HG03280 (cell line): ENCODE measurements around the gene ZC2HC1C.
A peak's percentile ranks its signal among the peaks of the same experiment; 100 is the strongest.
"Not testable (repeated sequence)": the region's sequence is repeated elsewhere in the genome, so short reads cannot be mapped to it uniquely, and the experiment has no call there.

Experiments
- ATAC-seq: cut with Tn5 transposase; IDR thresholded peaks from one replicate; pipeline ENCODE4 v1.9.1; 2021; ENCODE audit warnings: mild to moderate bottlenecking, moderate library complexity; ENCODE audit not compliant: unreplicated experiment

The ZC2HC1C gene

DNA sequence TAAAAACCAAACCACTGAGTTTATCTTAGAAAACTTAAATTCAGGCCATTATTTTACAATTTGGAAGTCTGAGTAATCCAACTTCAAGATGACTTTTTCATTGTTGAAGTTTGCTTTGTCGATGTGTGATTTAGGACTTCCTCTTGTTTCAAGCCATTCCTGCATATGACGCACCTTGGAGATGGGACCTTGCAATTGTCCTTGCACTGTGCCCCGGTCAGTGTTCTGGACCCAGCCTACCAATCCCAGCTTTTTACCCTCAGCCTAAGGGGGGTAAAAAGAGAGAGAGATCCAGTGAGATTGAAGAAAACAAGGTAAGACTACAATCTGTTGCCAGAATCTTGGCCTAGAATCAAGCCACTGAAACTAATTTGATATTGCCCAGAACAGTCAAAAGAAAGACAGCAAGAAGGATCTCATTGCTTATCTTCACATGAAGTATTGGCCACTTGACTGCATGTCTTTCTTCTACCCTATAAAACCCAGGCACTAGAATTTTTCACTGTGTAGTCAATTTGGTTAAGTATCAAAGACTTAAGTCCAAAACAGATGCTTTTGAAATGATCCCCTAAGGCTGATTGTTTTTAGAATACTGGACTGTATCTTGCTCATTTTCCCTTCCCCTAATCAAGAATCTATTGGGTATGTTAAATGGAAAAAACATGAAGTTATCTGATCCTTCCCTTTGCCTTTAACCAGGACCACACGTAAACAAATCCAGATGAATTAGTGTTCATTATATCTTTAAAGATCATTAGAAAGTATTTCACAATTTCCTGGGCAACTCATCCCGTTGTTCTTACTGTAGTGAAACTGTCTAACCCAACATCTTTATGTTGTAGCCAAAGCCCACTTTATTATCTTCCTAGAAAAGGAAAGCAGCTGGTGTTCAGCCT is 15.8 kb upstream of the ZC2HC1C start:
- no peak for ATAC-seq

DNA sequence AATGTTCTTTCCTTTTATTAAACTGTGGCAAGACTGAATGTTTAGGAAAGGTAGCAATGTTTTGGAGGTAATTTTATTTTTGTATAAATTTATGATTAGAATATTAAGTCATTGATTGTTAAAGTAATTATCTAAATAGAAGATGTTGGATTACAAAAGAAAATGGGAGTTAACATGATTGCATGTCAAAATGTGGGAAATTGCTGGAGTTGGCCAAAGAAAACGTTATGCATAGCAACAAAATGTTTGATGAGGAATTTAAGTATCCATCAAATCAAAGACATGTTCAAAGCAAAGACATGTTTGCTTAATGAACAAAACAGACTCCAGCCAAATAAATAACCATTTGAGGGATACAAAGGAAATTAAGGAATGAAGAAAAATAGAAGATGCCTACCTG is 15.0 kb upstream of the ZC2HC1C start:
- no peak for ATAC-seq

DNA sequence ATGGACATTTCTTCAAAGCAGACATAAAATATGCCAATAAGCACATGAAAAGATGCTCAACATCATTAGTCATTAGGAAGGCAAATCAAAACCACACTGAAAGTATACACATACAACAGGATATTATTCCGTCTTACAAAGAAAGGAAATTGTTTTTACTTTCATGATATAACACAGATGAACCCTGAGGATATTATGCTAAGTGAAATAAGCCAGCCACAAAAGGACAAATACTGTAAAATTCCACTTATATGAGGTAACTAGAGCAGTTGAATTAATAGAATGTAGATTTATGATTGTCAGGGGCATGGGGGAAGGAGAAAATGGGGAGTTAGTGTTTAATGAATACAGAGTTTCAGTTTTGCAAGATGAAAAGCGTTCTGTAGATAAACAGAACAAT is 9.8 kb upstream of the ZC2HC1C start:
- ATAC-seq = no peak

DNA sequence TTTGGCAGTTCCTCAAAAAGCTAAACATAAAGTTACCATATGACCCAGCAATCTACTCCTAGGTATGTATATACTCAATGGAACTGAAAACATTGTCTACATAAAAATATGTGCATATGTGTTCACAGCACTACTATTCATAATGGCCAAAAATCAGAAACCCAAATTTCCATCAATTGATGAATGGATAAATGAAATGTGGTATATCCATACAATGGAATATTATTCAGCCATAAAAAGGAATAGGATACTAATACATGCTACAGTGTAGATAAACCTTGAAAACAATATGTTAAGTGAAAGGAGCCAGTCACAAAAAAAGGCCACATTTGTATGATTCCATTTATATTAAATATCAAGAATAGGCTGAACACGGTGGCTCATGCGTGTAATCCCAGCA is 9.0 kb upstream of the ZC2HC1C start:
- no peak for ATAC-seq

DNA sequence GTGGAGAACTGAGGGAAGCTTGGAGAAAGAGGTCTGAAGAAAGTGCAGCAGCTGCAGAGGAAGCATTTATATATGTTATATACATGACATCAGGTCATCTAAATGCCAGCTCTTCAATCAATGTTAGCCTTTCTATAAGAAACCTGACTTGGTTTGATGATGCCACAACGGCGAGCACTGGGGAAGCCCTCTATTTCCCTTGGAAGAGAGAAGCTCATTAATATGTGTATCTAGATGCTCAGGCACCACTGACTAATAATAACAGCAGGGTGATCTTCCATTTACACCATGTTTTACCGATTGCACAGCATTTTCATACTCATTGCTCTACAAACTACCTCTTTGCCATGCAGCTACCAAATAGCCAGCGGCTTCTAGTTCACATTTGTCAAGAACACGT is 6.4 kb upstream of the ZC2HC1C start:
- no peak for ATAC-seq

DNA sequence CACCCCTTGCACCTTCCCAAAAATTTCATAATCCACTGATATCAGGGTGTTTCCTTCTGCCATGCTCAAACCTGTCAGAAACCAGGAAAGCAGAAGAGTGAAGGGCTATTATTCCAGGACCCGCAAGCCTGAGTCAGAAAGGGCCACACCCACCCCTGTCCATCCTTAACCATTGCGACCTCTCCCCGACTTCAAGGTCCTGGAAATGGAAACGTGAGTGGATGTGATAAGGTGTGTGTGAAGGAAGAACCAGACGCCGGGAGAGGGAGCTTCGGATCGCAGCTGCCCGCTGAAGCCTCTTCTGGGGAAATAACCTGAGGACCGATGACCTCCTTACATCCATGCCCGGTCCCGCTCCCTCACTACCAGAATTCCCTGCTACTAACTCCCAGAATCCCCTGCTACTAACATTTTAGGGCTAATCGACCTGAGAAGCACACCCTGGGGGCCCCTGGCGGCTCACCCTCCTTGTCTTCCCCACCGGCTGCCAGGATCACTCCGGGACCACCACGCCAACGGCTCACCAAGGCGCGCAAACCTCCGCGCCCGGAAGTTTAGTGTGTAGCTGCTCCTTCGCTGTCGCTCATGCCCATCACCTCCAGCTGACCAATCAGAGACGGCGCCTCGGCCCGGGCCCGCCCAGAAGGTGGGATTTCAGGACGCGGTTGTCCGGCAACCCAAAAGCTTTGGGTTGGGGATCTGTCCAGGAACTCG is 5.8 kb upstream of the ZC2HC1C start, which contains the start of gene ACYP1:
TSS of gene ACYP1 (minus strand) at position 534 of the 714 bp plus-strand sequence. CDS start at position 63, 471 bp downstream.
- ATAC-seq = peak; percentile 99

DNA sequence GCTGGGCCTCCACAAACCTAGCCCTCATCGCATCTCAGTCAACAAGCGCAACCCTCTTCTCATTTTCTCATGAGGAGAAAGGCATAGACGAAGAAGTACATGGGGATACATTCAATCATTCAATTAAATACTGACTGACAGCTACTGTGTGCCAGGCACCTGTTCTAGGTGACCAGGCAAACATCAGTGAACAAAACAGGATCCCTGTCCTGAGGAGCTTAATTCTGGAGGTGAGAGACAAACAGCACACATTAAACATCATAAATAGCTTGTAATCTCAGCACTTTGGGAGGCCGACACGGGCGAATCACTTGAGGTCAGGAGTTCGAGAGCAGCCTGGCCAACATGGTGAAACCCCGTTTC is 5.3 kb upstream of the ZC2HC1C start:
- no peak for ATAC-seq

DNA sequence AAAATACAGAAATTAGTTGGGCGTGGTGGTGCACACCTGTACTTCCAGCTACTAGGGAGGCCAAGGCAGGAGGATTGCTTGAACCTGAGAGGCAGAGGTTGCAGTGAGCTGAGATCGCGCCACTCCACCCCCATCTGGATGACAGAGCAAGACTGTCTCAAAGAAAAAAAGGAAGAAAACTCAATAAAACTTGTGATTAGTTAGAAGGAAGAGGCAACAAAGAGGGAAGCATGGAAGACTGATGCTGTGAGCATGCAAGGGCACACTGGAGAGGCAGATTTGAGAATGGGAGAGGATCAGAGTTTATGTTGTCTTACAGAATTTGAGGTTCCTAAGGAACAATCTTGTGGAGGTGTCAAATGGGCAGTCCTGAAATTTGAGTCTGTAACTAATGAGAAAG is 2.8 kb upstream of the ZC2HC1C start:
- no peak for ATAC-seq

DNA sequence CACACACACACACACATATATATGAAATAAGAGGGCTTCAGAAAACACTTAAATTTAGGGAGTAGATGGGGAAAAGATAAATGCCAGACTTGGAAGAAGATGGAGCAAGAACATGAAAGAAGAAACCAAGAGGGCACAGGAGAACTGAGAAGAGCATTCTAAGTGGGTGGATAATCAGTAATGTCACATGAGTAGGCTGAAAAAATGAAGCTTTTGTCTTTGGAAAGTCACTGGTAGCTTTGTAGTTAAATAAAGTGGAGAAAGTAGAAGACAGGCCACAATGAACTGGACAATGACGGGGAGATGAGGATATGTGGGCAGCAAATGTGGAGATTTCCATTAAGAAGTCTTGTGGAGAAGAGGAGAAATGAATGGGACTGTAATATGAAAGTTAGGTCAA is 2.2 kb upstream of the ZC2HC1C start:
- no peak for ATAC-seq

DNA sequence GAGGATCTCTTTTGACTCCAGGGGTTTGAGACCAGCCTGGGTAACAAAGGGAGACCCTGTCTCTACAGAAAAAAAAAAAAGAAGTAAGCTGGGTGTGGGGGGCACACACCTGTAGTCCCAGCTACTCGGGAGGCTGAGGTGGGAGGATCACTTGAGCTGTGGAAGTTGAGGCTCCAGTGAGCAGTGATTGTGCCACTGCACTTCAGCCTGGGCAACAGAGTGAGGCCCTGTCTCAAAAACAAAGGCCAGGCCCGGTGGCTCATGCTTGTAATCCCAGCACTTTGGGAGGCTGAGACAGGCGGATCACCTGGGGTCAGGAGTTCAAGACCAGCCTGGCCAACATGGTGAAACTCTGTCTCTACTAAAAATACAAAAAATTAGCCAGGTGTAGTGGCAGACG is 1.7 kb upstream of the ZC2HC1C start:
- ATAC-seq = not testable (repeated sequence)

DNA sequence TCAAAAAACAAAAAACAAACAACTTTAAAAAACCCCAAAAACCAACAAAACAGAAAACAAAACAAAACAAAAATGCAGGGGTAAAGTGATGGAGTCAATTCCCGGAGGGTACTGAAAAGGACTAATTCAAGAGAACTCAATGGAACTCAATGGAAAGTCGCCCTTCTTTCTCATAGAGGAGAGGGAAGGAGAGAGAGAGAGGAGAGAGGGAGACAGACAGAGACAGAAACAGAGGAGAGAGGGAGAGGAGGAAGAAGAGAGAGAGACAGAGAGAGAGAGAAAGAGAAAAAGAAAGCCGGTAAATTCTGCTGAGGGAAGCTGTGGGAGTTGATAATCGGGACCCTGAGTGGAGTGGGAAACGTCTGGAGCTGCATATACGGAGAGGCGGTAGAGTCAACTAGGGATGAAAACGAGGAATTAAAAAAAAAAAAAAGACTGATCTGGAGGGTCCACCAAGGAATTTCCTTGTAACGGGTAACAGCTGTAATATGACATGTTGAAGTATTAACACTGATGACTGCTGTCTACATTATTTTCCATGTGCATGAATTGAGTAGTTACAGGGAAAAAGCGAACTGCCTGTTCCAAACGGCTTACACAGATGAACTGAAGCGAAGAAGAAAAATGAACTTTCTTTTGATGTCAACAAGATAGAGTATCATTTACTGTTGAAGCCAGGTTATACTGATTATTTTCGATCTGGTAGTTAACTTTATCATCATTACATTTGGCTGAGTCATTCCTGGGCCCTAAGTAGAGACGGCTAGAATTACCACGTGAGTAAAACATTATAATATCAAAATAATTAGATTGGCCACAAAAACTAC is 934 bp upstream of the ZC2HC1C start:
- no peak for ATAC-seq

DNA sequence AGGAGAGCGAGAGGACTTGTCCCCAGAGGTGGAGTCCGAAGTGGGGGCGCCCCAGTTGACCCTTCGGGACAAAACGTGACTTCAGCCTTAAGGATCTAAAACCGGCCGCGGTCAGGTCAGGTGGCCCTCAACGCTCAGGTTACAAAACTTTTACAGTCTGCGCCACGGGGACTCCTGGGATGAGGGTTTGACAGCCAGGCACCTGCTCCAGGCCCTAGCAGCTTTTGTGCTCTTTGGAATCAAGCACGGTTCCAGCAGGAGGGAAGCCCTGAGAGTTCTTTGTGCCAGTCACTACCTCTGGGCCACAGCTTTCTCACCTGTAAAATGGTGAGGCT is 337 bp downstream of the ZC2HC1C start:
- ATAC-seq = no peak

DNA sequence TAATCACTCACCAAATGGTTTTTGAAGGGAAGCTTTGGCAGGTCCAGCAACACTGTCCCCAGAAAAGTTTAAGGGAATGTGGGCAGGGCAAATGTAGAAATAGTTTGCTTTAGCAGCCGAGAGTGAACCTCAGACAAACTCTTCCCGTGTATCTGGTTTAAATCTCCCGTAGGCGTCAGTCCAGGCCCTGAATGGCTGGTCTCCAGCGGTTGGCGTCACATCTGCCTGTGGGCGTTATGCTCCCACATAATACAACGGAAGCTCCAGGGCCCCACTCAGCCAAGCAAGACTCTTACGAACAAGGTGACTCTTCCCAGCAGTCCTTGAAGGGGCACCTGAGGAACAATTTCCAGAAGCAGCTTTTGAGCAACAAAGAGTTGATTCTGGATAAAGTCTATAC is 942 bp downstream of the ZC2HC1C start:
- no peak for ATAC-seq

DNA sequence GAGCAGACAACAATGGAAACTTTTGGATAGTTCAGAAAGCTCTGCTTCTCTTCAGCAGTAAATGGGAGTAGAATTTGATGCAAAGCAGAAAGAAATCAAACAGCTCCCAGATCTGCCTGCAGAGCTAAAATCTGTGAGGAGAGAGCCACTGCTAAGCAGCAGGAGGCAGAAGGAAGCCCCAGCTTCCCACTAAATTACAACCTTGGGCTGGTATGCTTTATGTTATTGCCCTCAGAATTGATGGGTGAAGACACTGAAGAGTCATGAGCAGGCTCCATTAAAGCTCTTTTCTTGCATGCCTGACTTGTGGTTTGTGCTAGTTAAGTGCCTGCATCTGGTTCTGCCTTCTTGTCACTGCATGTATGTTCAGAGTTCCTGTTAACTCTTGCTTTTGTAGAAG is 8.4 kb downstream of the ZC2HC1C start:
- no peak for ATAC-seq

DNA sequence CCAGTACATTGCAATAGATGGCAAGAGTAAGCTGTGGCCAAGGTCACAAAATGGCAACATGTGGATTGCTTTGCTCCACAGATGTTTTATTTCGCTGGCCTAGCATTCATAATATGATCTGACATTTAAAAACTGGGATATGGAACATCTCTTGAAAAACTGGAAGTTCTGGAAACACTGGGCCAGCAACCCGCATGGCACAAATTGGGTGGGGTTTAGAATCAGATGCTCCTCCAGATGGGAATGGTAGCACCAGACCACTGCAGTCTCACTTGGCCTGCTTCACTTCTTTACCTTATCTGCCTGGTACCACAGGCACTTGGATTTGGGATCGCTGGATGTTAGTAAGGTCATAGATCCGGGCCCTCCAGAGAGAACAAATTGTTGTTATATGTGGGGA is 10.1 kb downstream of the ZC2HC1C start:
- ATAC-seq = no peak

DNA sequence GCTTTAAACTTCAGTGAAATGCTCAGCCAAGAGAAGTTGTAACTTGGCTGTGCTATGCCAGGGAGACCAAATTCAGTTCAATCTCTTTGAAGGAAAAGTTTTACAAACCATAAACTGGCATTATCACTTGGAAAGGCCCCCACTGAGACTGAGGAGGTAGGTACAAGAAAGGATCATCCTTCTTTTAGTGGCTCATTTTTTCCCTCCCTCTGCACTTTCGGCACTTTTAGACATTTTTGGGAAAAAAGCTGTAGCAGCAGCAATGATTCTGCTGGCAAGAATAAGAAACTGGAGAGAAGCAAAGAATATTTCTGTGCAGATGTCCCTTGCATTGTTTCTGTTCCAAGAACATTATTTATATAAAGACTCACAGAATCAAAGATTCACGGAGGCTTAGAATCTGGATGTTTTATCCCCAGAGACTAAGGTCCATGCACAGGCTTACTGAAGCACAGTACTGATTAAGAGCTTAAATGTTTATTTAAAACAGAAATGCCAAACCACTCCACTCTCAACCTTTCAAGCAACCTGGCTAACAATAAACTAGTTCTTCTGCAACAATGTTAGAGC is 12.3 kb downstream of the ZC2HC1C start:
- ATAC-seq = no peak

DNA sequence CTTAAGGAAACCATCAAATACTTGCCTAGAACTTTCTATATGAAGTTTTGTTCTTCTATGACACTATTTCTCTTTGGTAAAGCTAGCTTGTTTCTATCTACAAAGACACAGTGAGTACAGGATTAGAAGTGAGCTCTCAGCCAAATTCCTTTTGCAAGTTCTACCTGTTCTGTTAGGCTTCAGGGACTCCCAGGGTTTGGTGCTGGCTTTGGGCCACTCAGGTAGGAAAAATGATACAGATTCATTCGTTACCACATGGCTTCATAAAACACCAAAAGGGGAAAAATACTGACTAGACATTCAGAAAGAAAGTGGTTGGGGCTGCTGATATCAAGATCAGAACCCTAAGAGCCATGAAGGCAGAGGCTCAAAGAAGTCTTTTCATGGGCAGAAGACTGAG is 13.8 kb downstream of the ZC2HC1C start:
- ATAC-seq = no peak

DNA sequence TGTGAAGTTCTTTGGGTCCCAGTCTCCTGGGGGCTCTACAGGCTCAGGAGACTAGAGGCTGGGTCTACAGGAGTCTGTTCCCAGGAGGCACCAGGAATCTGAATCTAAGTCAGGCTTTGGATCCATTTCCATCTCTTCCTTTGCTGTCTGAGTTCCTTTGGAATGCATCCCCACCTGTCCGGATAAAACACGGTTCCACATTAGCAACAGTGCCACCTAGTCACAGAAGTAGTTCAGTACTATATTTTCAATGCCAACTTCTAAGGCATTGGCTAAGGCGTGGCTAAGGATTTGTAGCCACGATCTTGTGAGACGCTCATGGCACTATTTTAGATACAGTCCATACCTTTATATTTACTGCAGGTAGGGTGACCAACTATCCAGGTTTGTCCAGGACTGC is 15.1 kb downstream of the ZC2HC1C start:
- ATAC-seq = no peak

DNA sequence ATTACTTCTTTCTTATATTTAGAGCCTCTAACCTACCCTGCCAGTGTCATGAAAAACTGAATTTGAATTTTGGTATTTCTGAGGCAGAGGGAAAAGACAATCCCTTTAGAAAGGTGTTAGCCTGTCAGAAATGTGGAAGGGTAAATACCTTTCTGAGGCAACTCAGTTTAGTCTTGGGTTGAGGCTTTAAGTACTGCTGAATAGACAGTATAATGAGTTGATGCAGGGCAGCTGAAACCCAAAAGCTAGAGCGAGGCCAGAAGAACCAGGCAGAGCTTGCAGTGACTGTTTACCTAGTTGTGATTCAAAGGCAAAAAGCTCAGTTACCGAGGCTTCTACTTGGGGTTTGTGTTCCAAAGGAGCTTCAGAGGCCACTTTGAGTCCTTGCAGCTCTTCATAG is 18.7 kb downstream of the ZC2HC1C start:
- ATAC-seq = no peak

DNA sequence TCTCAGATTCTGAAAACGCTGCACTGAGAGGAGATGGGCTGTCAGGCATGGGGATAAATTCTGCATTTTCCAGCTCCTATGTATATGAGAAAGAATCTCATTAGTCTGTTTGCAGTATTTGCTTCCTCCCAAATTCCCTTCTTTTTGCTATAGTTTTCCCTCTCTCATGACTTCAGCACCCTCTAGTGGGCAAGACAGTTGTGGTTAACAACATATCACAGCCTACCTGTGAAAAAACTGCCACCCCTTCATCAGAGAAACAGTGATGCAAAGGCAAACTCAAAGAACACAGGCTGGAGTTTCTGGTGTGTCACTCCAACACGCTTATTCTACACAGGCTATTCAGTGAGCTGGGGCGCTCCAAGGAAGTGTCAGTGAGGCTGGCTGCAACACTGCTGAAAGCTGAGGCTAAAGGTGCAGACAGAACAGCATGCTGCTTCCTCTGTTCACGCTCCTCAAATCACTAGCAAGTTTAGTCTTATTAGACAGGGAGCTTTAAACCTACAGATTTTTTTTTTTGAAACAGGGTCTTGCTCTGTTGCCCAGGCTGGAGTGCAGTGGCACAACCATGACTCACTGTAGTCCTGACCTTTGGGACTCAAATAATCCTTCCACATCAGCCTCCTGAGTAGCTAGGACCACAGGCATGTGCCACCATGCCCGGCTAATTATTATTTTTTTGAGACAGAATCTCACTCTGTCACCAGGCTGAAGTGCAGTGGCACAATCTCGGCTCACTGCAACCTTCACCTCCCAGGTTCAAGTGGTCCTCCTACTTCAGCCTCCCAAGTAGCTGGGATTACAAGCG is 19.3 kb downstream of the ZC2HC1C start:
- ATAC-seq = no peak
